Fibroblast of lung (primary cell): ENCODE measurements around the gene CFAP161. TPM values are rescaled to one million over a fixed set of nuclear protein-coding genes. Genes with fewer than 3 reads are reported as not detected.

Experiments
- DNase-seq, 2 donors: peaks; one replicate each; pipeline versions ENCODE4 v3.0.0 to v3.0.0-alpha.2; 2010; ENCODE audit warnings: low read depth in 2 of 2
- H2AFZ ChIP-seq: 2 replicates; pipeline ENCODE4 v1.5.1; 2012; ENCODE audit warnings: low read length, control low read depth, inconsistent platforms
- H3K27ac ChIP-seq: 2 replicates; pipeline ENCODE4 v1.5.1; 2011; ENCODE audit warnings: low read length, control low read depth; ENCODE audit not compliant: insufficient read depth
- H3K27me3 ChIP-seq: 2 replicates; pipeline ENCODE4 v1.5.1; 2011; ENCODE audit warnings: mild to moderate bottlenecking, low read length; ENCODE audit not compliant: control insufficient read depth, insufficient read depth
- H3K36me3 ChIP-seq: 2 replicates; pipeline ENCODE4 v1.5.1; 2011; ENCODE audit warnings: low read length; ENCODE audit not compliant: control insufficient read depth, insufficient read depth
- H3K4me1 ChIP-seq: 2 replicates; pipeline ENCODE4 v1.5.1; 2011; ENCODE audit warnings: low read length; ENCODE audit not compliant: control insufficient read depth, insufficient read depth; ENCODE audit errors: extremely low read depth
- H3K4me2 ChIP-seq: 2 replicates; pipeline ENCODE4 v1.5.1; 2011; ENCODE audit warnings: low read length, control low read depth; ENCODE audit not compliant: insufficient read depth; ENCODE audit errors: extremely low read depth
- H3K4me3 ChIP-seq, 4 experiments: fragments of 200-600 bp in 1 of 4; sonication (generic) in 1 of 4; replicated peaks in 1 of 4; 2 replicates each; pipeline ENCODE4 v1.5.1; 2011 to 2016; ENCODE audit warnings: low read length in 4 of 4, low read depth in 3 of 4, mild to moderate bottlenecking in 3 of 4, control low read depth in 2 of 4, inconsistent platforms in 1 of 4, mixed read lengths in 1 of 4; ENCODE audit not compliant: insufficient read depth in 1 of 4; ENCODE audit errors: control extremely low read depth in 1 of 4
- H3K79me2 ChIP-seq: 2 replicates; pipeline ENCODE4 v1.5.1; 2012; ENCODE audit warnings: mild to moderate bottlenecking, low read length, inconsistent platforms; ENCODE audit not compliant: control insufficient read depth, insufficient read depth
- H3K9ac ChIP-seq: 2 replicates; pipeline ENCODE4 v1.5.1; 2011; ENCODE audit warnings: mild to moderate bottlenecking, low read length, control low read depth; ENCODE audit not compliant: insufficient read depth
- H3K9me3 ChIP-seq: 2 replicates; pipeline ENCODE4 v1.5.1; 2012; ENCODE audit warnings: low read depth, low read length; ENCODE audit not compliant: control insufficient read depth, insufficient read depth
- H4K20me1 ChIP-seq: 2 replicates; pipeline ENCODE4 v1.5.1; 2011; ENCODE audit warnings: low read length; ENCODE audit not compliant: control insufficient read depth, insufficient read depth; ENCODE audit errors: extremely low read depth
- EZH2 ChIP-seq: IDR thresholded peaks from 2 replicates; pipeline ENCODE4 v1.5.1; 2012; ENCODE audit warnings: low read length, control low read depth, mild to moderate bottlenecking; ENCODE audit errors: missing control alignments
- polyA plus RNA-seq, 2 donors: library from polyadenylated mRNA; depleted of rRNA in 1 of 2; stranded (reverse) in 1 of 2; unstranded in 1 of 2; fragments of >200 nt; gene quantifications; 2 replicates each; pipeline ENCODE4 v1.2.1, GENCODE V29; 2011 to 2012; ENCODE audit warnings: missing spikeins in 1 of 2
- total RNA-seq: library from RNA; depleted of rRNA; stranded (reverse); fragments of >200 nt; gene quantifications from 2 replicates; pipeline ENCODE4 v1.2.1, GENCODE V29; 2014
- TF ChIP-seq, protein P1 (sequence below), 2 donors: IDR thresholded peaks in 1 of 2; conservative IDR thresholded peaks in 1 of 2; 1 replicate in 1 of 2; 2 replicates in 1 of 2; pipeline ENCODE4 v1.5.1; 2011 to 2012; ENCODE audit warnings: low read length in 2 of 2, control low read depth in 1 of 2, inconsistent platforms in 1 of 2, low read depth in 1 of 2, mild to moderate bottlenecking in 1 of 2

Gene CFAP161
- total and polyA plus RNA-seq, 2 donors (not counting 1 experiment from before 2014, with no cell fraction given) = 0.17 TPM; not detected in 1

DNA sequence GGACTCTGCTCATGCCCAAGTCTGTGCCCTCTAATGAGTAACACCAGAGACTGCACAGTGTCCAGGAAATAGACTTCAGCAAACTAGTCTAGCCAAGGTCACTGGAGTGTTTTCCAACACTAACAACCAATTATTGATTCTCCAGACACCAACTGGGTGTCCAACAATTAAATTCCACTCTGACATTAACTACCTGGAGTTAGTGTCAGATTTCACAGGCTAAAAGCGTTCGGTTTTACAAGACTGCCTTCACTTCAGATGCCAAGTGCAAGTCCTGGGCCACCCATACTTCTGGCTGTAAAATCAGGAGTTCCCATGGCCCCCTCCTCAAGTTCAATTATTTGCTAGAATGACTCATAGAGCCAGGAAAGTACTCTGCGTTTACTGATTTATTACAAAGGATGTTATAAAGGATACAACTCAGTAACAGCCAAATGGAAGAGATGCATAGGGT, 20.8 kb upstream of the CFAP161 start:
- no peak for DNase-seq
- H3K4me3 ChIP-seq = no peak overlapping the region
- H2AFZ ChIP-seq = no peak overlapping the region
- TF ChIP-seq, protein P1, sequence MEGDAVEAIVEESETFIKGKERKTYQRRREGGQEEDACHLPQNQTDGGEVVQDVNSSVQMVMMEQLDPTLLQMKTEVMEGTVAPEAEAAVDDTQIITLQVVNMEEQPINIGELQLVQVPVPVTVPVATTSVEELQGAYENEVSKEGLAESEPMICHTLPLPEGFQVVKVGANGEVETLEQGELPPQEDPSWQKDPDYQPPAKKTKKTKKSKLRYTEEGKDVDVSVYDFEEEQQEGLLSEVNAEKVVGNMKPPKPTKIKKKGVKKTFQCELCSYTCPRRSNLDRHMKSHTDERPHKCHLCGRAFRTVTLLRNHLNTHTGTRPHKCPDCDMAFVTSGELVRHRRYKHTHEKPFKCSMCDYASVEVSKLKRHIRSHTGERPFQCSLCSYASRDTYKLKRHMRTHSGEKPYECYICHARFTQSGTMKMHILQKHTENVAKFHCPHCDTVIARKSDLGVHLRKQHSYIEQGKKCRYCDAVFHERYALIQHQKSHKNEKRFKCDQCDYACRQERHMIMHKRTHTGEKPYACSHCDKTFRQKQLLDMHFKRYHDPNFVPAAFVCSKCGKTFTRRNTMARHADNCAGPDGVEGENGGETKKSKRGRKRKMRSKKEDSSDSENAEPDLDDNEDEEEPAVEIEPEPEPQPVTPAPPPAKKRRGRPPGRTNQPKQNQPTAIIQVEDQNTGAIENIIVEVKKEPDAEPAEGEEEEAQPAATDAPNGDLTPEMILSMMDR (conservative IDR thresholded peaks at IDR 0.05 in 1 of 2, IDR thresholded peaks at IDR 0.05 in 1 of 2; ENCODE audit: low read depth in 1 of 2, low read length in 2 of 2) = no peak
- no peak for TF ChIP-seq EZH2
- H3K36me3 ChIP-seq = no peaks in the 10 kb centered on the region
- no peak overlapping the region for H3K4me2 ChIP-seq
- no peak overlapping the region for H3K27ac ChIP-seq
- no peak overlapping the region for H3K9ac ChIP-seq
- peaks cover 3% of the 10 kb centered on the region for H3K4me1 ChIP-seq
- H3K27me3 ChIP-seq = no peaks in the 10 kb centered on the region
- H3K9me3 ChIP-seq = no peaks in the 10 kb centered on the region
- H3K79me2 ChIP-seq = no peaks in the 10 kb centered on the region
- no peaks in the 10 kb centered on the region for H4K20me1 ChIP-seq

DNA sequence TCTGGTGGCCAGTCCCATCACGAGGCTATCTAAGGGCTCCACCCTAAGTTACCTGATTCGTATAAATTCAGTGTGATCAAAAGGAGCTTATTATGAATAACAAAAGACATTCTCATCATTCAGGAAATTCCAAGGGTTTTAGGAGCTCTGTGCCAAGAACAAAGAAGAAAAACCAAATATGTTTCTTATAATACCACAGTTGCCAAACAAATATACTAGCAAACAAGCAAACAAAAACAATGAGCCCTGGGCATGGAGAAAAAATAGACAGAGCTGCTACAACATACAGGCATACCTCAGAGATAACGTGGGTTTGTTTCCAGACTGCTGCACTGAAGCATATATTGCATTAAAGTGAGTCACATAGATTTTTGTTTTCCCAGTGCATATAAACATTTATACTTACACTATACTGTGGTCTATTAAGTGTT, 20.2 kb upstream of the CFAP161 start:
- Histone ChIP-seq H3K79me2 (no peaks in the 10 kb centered on the region), H3K4me1 (peaks cover 3% of the 10 kb centered on the region), H3K27ac (no peak overlapping the region), H4K20me1 (no peaks in the 10 kb centered on the region), H3K4me2 (no peak overlapping the region), H3K4me3 (no peak overlapping the region), H3K9ac (no peak overlapping the region), H3K36me3 (no peaks in the 10 kb centered on the region), H3K27me3 (no peaks in the 10 kb centered on the region), H2AFZ (no peak overlapping the region), H3K9me3 (no peaks in the 10 kb centered on the region)
- peak; percentile 31 to 58 for DNase-seq
- TF ChIP-seq EZH2 = no peak
- TF ChIP-seq, protein P1 (conservative IDR thresholded peaks at IDR 0.05 in 1 of 2, IDR thresholded peaks at IDR 0.05 in 1 of 2; ENCODE audit: low read depth in 1 of 2, low read length in 2 of 2) = no peak

DNA sequence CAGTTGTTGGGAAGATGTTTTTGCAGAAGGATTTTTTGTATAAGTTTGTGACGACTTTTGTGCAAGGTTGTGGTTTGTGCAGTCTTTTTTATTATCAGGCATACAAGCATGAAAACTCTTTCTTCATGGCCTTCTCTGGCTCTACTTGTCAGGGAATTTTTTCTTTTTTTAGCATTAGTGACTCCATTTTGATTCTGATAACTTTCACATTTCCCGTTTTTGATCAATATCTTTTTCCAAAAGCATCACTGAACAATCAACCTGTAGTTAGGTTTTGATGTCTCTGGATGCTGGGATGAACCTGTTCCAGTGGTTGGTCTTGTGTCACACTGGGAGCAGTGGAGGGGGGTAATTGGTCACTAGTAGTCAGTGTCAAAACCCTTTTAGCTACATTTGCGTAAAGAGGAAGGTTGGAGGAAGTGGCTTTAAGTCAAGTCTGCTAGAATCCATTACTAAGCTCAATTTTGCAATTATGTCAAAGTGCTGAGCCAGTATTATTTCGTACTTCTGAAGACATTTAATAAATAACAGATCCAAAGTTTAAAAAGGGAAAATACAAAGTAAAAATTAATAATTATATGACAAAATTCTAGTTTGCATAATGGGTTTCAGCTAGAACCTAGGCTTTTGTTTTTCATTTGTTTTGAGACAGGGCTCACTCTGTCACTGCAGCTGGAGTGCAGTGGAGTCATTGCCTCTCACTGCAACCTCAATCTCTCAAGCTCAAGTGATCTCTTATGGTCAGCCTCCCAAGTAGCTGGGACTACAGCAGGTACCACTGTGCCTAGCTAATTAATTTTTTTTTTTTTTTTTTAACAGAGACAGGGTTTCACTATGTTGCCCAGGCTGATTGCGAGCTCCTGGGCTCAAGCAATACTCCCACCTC, 18.8 kb upstream of the CFAP161 start:
- H2AFZ ChIP-seq = no peak overlapping the region
- H3K9me3 ChIP-seq = no peaks in the 10 kb centered on the region
- DNase-seq = no peak
- H3K27ac ChIP-seq = no peak overlapping the region
- H3K36me3 ChIP-seq = no peaks in the 10 kb centered on the region
- H4K20me1 ChIP-seq = no peaks in the 10 kb centered on the region
- TF ChIP-seq, protein P1 (conservative IDR thresholded peaks at IDR 0.05 in 1 of 2, IDR thresholded peaks at IDR 0.05 in 1 of 2; ENCODE audit: low read depth in 1 of 2, low read length in 2 of 2) = no peak
- no peak for TF ChIP-seq EZH2
- peaks cover 3% of the 10 kb centered on the region for H3K4me1 ChIP-seq
- no peak overlapping the region for H3K4me2 ChIP-seq
- H3K4me3 ChIP-seq = no peak overlapping the region
- H3K9ac ChIP-seq = no peak overlapping the region
- H3K79me2 ChIP-seq = no peaks in the 10 kb centered on the region
- H3K27me3 ChIP-seq = no peaks in the 10 kb centered on the region
